IMR-90 (cell line): ENCODE data around the gene DCUN1D2. TPM values are rescaled to one million over a fixed set of nuclear protein-coding genes. Genes with fewer than 3 reads are reported as not detected.

Experiments
- ATAC-seq: fragments of 200-7000 bp; cut with Tn5 transposase; 2 replicates; pipeline ENCODE4 v1.9.1; 2020; ENCODE audit warnings: low read depth, mild to moderate bottlenecking, moderate library complexity
- BruUV-seq: library from RNA; stranded (reverse); fragments of 400-500 nt; replicated peaks from 2 replicates; lab custom pipeline; 2021; lab: Mats Ljungman, UMichigan
- CTCF ChIA-PET: fragments of 300-600 bp; formaldehyde crosslinking; extraction: SDS; loops from one replicate; lab custom pipeline; 2021; ENCODE audit warnings: antibody characterized with exemption; lab: Yijun Ruan, JAX
- POLR2A ChIA-PET: fragments of 300-600 bp; sonication (Branson Sonifier 250); formaldehyde crosslinking; loops from one replicate; lab custom pipeline; 2022; ENCODE audit warnings: antibody characterized with exemption; ENCODE audit not compliant: unreplicated experiment; lab: Charles Lee
- DNase-seq: peaks from one replicate; pipeline ENCODE4 v3.0.0; 2013
- H2AFZ ChIP-seq: replicated peaks from 2 replicates; pipeline ENCODE3; 2013; ENCODE audit warnings: low read length, mild to moderate bottlenecking; ENCODE audit not compliant: poor library complexity
- H2AK5ac ChIP-seq: 2 replicates; pipeline ENCODE4 v1.6.1; 2013; ENCODE audit warnings: low read depth, low read length, inconsistent platforms
- H2AK9ac ChIP-seq: replicated peaks from 2 replicates; pipeline ENCODE3; 2013; ENCODE audit warnings: mild to moderate bottlenecking, low read depth, low read length, moderate library complexity; ENCODE audit not compliant: poor library complexity
- H2BK120ac ChIP-seq: 2 replicates; pipeline ENCODE4 v1.6.1; 2013; ENCODE audit warnings: low read depth, low read length, inconsistent platforms
- H2BK15ac ChIP-seq: 3 replicates; pipeline ENCODE4 v1.6.1; 2013; ENCODE audit warnings: low read depth, low read length, inconsistent platforms
- H2BK20ac ChIP-seq: 2 replicates; pipeline ENCODE4 v1.6.1; 2013; ENCODE audit warnings: low read depth, mild to moderate bottlenecking, inconsistent platforms, low read length, moderate library complexity
- H2BK5ac ChIP-seq: 2 replicates; pipeline ENCODE4 v1.6.1; 2013; ENCODE audit warnings: mild to moderate bottlenecking, low read depth, low read length, inconsistent platforms; ENCODE audit not compliant: poor library complexity, severe bottlenecking
- H3K14ac ChIP-seq: replicated peaks from 2 replicates; pipeline ENCODE4 v1.6.1; 2013; ENCODE audit warnings: low read depth, low read length, inconsistent platforms
- H3K18ac ChIP-seq: 2 replicates; pipeline ENCODE4 v1.6.1; 2013; ENCODE audit warnings: low read depth, low read length, control low read depth
- H3K23ac ChIP-seq: 2 replicates; pipeline ENCODE4 v1.6.1; 2013; ENCODE audit warnings: low read depth, low read length, inconsistent platforms
- H3K27ac ChIP-seq: 2 replicates; pipeline ENCODE4 v1.5.1; 2013; ENCODE audit warnings: mild to moderate bottlenecking, control low read depth, low read length; ENCODE audit not compliant: insufficient read depth
- H3K27me3 ChIP-seq: 2 replicates; pipeline ENCODE4 v1.6.1; 2013; ENCODE audit warnings: low read length; ENCODE audit not compliant: control insufficient read depth, insufficient read depth
- H3K36me3 ChIP-seq: 2 replicates; pipeline ENCODE4 v1.6.1; 2013; ENCODE audit warnings: low read length, mixed read lengths; ENCODE audit not compliant: control insufficient read depth, insufficient read depth
- H3K4ac ChIP-seq: 2 replicates; pipeline ENCODE4 v1.6.1; 2013; ENCODE audit warnings: low read depth, low read length, inconsistent platforms
- H3K4me1 ChIP-seq: 2 replicates; pipeline ENCODE4 v1.6.1; 2013; ENCODE audit warnings: low read length, mixed read lengths; ENCODE audit not compliant: control insufficient read depth, insufficient read depth
- H3K4me2 ChIP-seq: 2 replicates; pipeline ENCODE4 v1.6.1; 2013; ENCODE audit warnings: low read depth, mild to moderate bottlenecking, control low read depth, low read length, moderate library complexity
- H3K4me3 ChIP-seq: 2 replicates; pipeline ENCODE4 v1.5.1; 2013; ENCODE audit warnings: low read depth, mild to moderate bottlenecking, control low read depth, low read length, moderate library complexity; ENCODE audit not compliant: insufficient read depth
- H3K56ac ChIP-seq: 2 replicates; pipeline ENCODE4 v1.6.1; 2013; ENCODE audit warnings: low read length, inconsistent platforms; ENCODE audit not compliant: insufficient read depth; ENCODE audit errors: extremely low read depth
- H3K79me1 ChIP-seq, 2 experiments: 2 replicates each; pipeline ENCODE4 v1.6.1; 2013; ENCODE audit warnings: low read length in 2 of 2, inconsistent platforms in 1 of 2, low read depth in 1 of 2
- H3K9ac ChIP-seq: 2 replicates; pipeline ENCODE4 v1.6.1; 2013; ENCODE audit warnings: low read depth, low read length, control low read depth
- H3K9me1 ChIP-seq: 2 replicates; pipeline ENCODE4 v1.6.1; 2013; ENCODE audit warnings: low read length, inconsistent platforms; ENCODE audit not compliant: insufficient read depth
- H3K9me3 ChIP-seq: 2 replicates; pipeline ENCODE4 v1.6.1; 2013; ENCODE audit warnings: low read length; ENCODE audit not compliant: control insufficient read depth, insufficient read depth
- H4K20me1 ChIP-seq: 2 replicates; pipeline ENCODE4 v1.6.1; 2013; ENCODE audit warnings: low read length, inconsistent platforms; ENCODE audit not compliant: insufficient read depth
- H4K5ac ChIP-seq: 2 replicates; pipeline ENCODE4 v1.6.1; 2013; ENCODE audit warnings: mild to moderate bottlenecking, low read depth, low read length, control low read depth
- H4K8ac ChIP-seq, 2 experiments: 2 replicates each; pipeline ENCODE4 v1.6.1; 2013; ENCODE audit warnings: low read depth in 2 of 2, low read length in 2 of 2, control low read depth in 1 of 2, inconsistent platforms in 1 of 2
- H4K91ac ChIP-seq: 2 replicates; pipeline ENCODE4 v1.6.1; 2013; ENCODE audit warnings: low read depth, low read length, inconsistent platforms; ENCODE audit not compliant: insufficient read depth
- BHLHE40 ChIP-seq: fragments of 150-350 bp; IDR thresholded peaks from 2 replicates; pipeline ENCODE4 v1.6.1; 2016; ENCODE audit warnings: mild to moderate bottlenecking, low read depth, low read length
- CEBPB ChIP-seq: IDR thresholded peaks from 2 replicates; pipeline ENCODE4 v1.6.1; 2012; ENCODE audit warnings: low read depth, low read length, improper control_type of control experiment
- CHD1 ChIP-seq: IDR thresholded peaks from 2 replicates; pipeline ENCODE4 v1.6.1; 2012; ENCODE audit warnings: low read depth, low read length, improper control_type of control experiment
- ELK1 ChIP-seq: fragments of 150-350 bp; IDR thresholded peaks from 2 replicates; pipeline ENCODE4 v1.6.1; 2016; ENCODE audit warnings: low read depth, mild to moderate bottlenecking, low read length, moderate library complexity, borderline replicate concordance
- FOS ChIP-seq: fragments of 150-350 bp; IDR thresholded peaks from 2 replicates; pipeline ENCODE4 v1.6.1; 2016; ENCODE audit warnings: low read depth, low read length
- MAZ ChIP-seq: IDR thresholded peaks from 2 replicates; pipeline ENCODE4 v1.6.1; 2012; ENCODE audit warnings: low read depth, mild to moderate bottlenecking, low read length, improper control_type of control experiment, moderate library complexity, borderline replicate concordance
- MXI1 ChIP-seq: IDR thresholded peaks from 2 replicates; pipeline ENCODE4 v1.6.1; 2012; ENCODE audit warnings: low read depth, mild to moderate bottlenecking, low read length, moderate library complexity, borderline replicate concordance
- NFE2L2 ChIP-seq: fragments of 150-350 bp; IDR thresholded peaks from 2 replicates; pipeline ENCODE4 v1.6.1; 2016; ENCODE audit warnings: low read depth, mild to moderate bottlenecking, low read length
- POLR2A ChIP-seq: IDR thresholded peaks from 2 replicates; pipeline ENCODE4 v1.6.1; 2012; ENCODE audit warnings: mild to moderate bottlenecking, low read depth, low read length
- RAD21 ChIP-seq: IDR thresholded peaks from 2 replicates; pipeline ENCODE4 v1.6.1; 2012; ENCODE audit warnings: low read length, improper control_type of control experiment
- RFX5 ChIP-seq: IDR thresholded peaks from 2 replicates; pipeline ENCODE4 v1.8.0; 2012; ENCODE audit warnings: low read depth, mild to moderate bottlenecking, low read length, moderate library complexity
- SMC3 ChIP-seq: fragments of 150-350 bp; IDR thresholded peaks from 2 replicates; pipeline ENCODE4 v1.6.1; 2016; ENCODE audit warnings: low read depth, mild to moderate bottlenecking, antibody characterized with exemption, low read length, moderate library complexity
- WGBS, 2 experiments: methylation state at CpG; one replicate each; pipeline versions ENCODE4 v1.1.5 to v1.1.7; 2013; ENCODE audit warnings: missing lambda C conversion rate in 2 of 2; ENCODE audit not compliant: insufficient read length in 1 of 2; ENCODE audit errors: extremely low coverage in 2 of 2; 5-methylcytosine and 5-hydroxymethylcytosine counted together
- dilution Hi-C: fragments of 300-500 bp; cut with HindIII; formaldehyde crosslinking; loops from one replicate; pipeline ENCODE4 v1.14.3; 2018; ENCODE audit warnings: low sequenced_read_pairs; ENCODE audit not compliant: unreplicated experiment
- in situ Hi-C: fragments of 300-500 bp; cut with MboI; formaldehyde crosslinking; loops from 3 replicates; pipeline ENCODE4 v1.14.3; 2019; ENCODE audit warnings: low sequenced_read_pairs, inconsistent platforms, mixed read lengths
- intact Hi-C: fragments of 100-400 bp; cut with micrococcal nuclease; formaldehyde crosslinking; loops from 2 replicates; pipeline ENCODE4 v1.10.0; 2022
- polyA plus RNA-seq, 3 experiments: library from polyadenylated mRNA; depleted of rRNA; stranded (reverse); fragments of >200 nt; gene quantifications; 2 replicates each; pipeline ENCODE4 v1.2.3, GENCODE V29; 2012; ENCODE audit warnings: low replicate concordance in 1 of 3
- total RNA-seq: library from RNA; depleted of rRNA; stranded (reverse); fragments of >200 nt; gene quantifications from 2 replicates; pipeline ENCODE4 v1.2.3, GENCODE V29; 2012

DCUN1D2 gene
- total and polyA plus RNA-seq, 2 of the 4 experiments (the other 2 are of a cell fraction) = 8.1 to 11.5 TPM

DNA sequence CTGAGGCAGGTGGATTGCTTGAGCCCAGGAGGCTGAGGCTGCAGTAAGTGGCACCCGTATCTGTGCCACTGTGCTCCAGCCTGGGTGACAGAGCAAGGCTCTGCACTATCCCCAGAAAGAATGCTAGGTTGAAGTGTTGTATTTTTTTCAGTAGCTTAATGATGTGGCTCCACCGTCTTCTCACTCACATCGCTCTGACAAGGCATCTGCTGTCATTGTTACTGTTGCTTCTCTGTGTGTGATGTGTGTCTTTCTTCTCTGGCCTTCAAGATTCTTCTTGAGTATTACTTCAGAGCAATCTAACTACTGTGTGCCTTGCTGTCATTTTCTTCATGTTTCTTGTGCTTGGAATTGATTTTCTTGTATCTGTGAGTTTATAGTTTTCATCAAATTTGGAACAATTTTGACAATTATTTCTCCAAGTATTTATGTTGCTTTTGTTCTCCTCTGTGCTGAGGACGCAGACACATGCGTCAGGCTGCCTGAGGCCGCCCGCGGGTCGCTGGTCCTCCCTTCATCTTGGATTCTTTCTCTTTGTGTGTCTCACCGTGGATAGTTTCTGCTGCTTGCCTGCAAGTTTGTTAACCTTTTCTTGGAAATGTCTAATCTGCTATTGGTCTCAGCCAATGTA lies 48.0 kb downstream of the DCUN1D2 start:
- ChIA-PET CTCF (no interaction called here), POLR2A (no interaction called here)
- Histone ChIP-seq H3K36me3 (peaks cover 7% of the 10 kb centered on the region; the same call in 1 of the 2 replicates), H3K4me1 (no peaks in the 10 kb centered on the region; the same call in 1 of the 2 replicates), H3K56ac (no peak overlapping the region), H3K27ac (no peak overlapping the region), H2AK5ac (no peak overlapping the region), H4K91ac (no peak overlapping the region), H3K79me1 (peaks cover 0 to 3% of the 10 kb centered on the region in 2 experiments; a peak in 1 of 4 replicates), H3K9me3 (no peaks in the 10 kb centered on the region), H3K4me2 (no peak overlapping the region), H2BK120ac (no peak overlapping the region), H2AFZ (no peak overlapping the region), H2AK9ac (no peak overlapping the region), H3K14ac (no peak overlapping the region), H3K27me3 (no peaks in the 10 kb centered on the region), H4K5ac (no peak overlapping the region), H3K18ac (no peak overlapping the region), H2BK20ac (no peak overlapping the region), H3K9me1 (peaks cover 6% of the 10 kb centered on the region), H3K4ac (no peak overlapping the region), H3K23ac (no peak overlapping the region), H3K4me3 (no peak overlapping the region), H3K9ac (no peak overlapping the region), H4K20me1 (no peaks in the 10 kb centered on the region), H2BK15ac (no peak overlapping the region), H4K8ac (no peak overlapping the region), H2BK5ac (no peak overlapping the region)
- dilution Hi-C loops (no loop called here), in situ Hi-C loops (no loop called here), intact Hi-C loops (no loop called here)
- DNase-seq = no peak
- 100% methylated on average over 4 of the region's 10 CpGs; no CpG with 5 or more reads in 1 of the 2 experiments for WGBS, 2 experiments
- ATAC-seq = no peak
- no peak for TF ChIP-seq CEBPB
- TF ChIP-seq BHLHE40 = no peak
- TF ChIP-seq RAD21 = no peak
- TF ChIP-seq SMC3 = no peak
- TF ChIP-seq MXI1 = no peak
- TF ChIP-seq NFE2L2 = no peak
- no peak for TF ChIP-seq MAZ
- no peak for TF ChIP-seq ELK1
- no peak for TF ChIP-seq POLR2A
- TF ChIP-seq RFX5 = no peak
- no peak for TF ChIP-seq CHD1
- no peak for TF ChIP-seq FOS
- BruUV-seq = no TSS peak
